OCI-LY3 (cell line): ENCODE data around the gene RTN4R.
"Not testable (repeated sequence)": the region's sequence is repeated elsewhere in the genome, so short reads cannot be mapped to it uniquely, and the experiment has no call there.

Experiments
- H2AFZ ChIP-seq: fragments of 200-600, 300-600 bp; shearing (Covaris generic); 2 replicates; pipeline ENCODE4 v1.6.0; 2014; ENCODE audit warnings: antibody characterized with exemption, low read depth, low read length
- H3K27ac ChIP-seq: fragments of 200-600, 300-600 bp; sonication (generic); 2 replicates; pipeline ENCODE4 v1.5.1; 2014; ENCODE audit warnings: mild to moderate bottlenecking, low read length, moderate library complexity, mixed read lengths
- H3K27me3 ChIP-seq: fragments of 200-600, 300-600 bp; sonication (generic); 2 replicates; pipeline ENCODE4 v1.6.1; 2014; ENCODE audit warnings: low read depth, low read length, mixed read lengths
- H3K36me3 ChIP-seq: fragments of 200-600, 300-600 bp; sonication (generic); replicated peaks from 2 replicates; pipeline ENCODE3; 2014; ENCODE audit warnings: low read depth, low read length, mixed read lengths
- H3K4me1 ChIP-seq: fragments of 300-600, 200-600 bp; sonication (generic); 2 replicates; pipeline ENCODE4 v1.6.1; 2014; ENCODE audit warnings: low read length, mixed read lengths
- H3K4me2 ChIP-seq: fragments of 200-600, 300-600 bp; sonication (generic); 2 replicates; pipeline ENCODE4 v1.6.1; 2014; ENCODE audit warnings: low read length, mixed read lengths
- H3K4me3 ChIP-seq: fragments of 300-600, 200-600 bp; sonication (generic); 2 replicates; pipeline ENCODE4 v1.5.1; 2014; ENCODE audit warnings: antibody characterized with exemption, mild to moderate bottlenecking, low read length, moderate library complexity
- H3K79me2 ChIP-seq: fragments of 300-600, 200-600 bp; shearing (Covaris generic); 2 replicates; pipeline ENCODE4 v1.6.1; 2014; ENCODE audit warnings: mild to moderate bottlenecking, low read length, mixed read lengths
- H3K9ac ChIP-seq: fragments of 300-600, 200-600 bp; shearing (Covaris generic); 2 replicates; pipeline ENCODE4 v1.6.0; 2014; ENCODE audit warnings: mild to moderate bottlenecking, low read length, moderate library complexity
- H3K9me3 ChIP-seq: fragments of 200-600, 300-600 bp; shearing (Covaris generic); 2 replicates; pipeline ENCODE4 v1.6.1; 2014; ENCODE audit warnings: low read length, mixed read lengths; ENCODE audit not compliant: insufficient read depth
- H4K20me1 ChIP-seq: fragments of 200-600, 300-600 bp; sonication (generic); 2 replicates; pipeline ENCODE4 v1.6.1; 2016; ENCODE audit warnings: low read length, mixed read lengths; ENCODE audit not compliant: insufficient read depth
- EZH2phosphoT487 ChIP-seq: fragments of 200-600 bp; shearing (Covaris generic); IDR thresholded peaks from 2 replicates; pipeline ENCODE4 v1.6.1; 2018; ENCODE audit warnings: antibody characterized with exemption, mixed run types, low read depth
- TF ChIP-seq, protein P1 (sequence below): fragments of 200-600, 300-600 bp; sonication (generic); IDR thresholded peaks from 2 replicates; pipeline ENCODE4 v1.5.1; 2014; ENCODE audit warnings: antibody characterized with exemption, low read length, low read depth

Gene RTN4R

GRCh38 chr22:20282901-20283673, 15.0 kb upstream of the RTN4R start:
- TF ChIP-seq, protein P1, sequence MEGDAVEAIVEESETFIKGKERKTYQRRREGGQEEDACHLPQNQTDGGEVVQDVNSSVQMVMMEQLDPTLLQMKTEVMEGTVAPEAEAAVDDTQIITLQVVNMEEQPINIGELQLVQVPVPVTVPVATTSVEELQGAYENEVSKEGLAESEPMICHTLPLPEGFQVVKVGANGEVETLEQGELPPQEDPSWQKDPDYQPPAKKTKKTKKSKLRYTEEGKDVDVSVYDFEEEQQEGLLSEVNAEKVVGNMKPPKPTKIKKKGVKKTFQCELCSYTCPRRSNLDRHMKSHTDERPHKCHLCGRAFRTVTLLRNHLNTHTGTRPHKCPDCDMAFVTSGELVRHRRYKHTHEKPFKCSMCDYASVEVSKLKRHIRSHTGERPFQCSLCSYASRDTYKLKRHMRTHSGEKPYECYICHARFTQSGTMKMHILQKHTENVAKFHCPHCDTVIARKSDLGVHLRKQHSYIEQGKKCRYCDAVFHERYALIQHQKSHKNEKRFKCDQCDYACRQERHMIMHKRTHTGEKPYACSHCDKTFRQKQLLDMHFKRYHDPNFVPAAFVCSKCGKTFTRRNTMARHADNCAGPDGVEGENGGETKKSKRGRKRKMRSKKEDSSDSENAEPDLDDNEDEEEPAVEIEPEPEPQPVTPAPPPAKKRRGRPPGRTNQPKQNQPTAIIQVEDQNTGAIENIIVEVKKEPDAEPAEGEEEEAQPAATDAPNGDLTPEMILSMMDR = no peak
- no peak for TF ChIP-seq EZH2phosphoT487
- no peaks in the 10 kb centered on the region for H3K9me3 ChIP-seq
- H3K9ac ChIP-seq = no peak overlapping the region
- no peak overlapping the region for H3K27ac ChIP-seq
- no peaks in the 10 kb centered on the region for H4K20me1 ChIP-seq
- H3K36me3 ChIP-seq = no peaks in the 10 kb centered on the region
- no peaks in the 10 kb centered on the region for H3K79me2 ChIP-seq
- H2AFZ ChIP-seq = no peak overlapping the region
- H3K4me3 ChIP-seq = no peak overlapping the region
- H3K4me1 ChIP-seq = no peaks in the 10 kb centered on the region
- H3K4me2 ChIP-seq = no peak overlapping the region
- H3K27me3 ChIP-seq = peaks cover 5% of the 10 kb centered on the region

- peaks cover 5% of the 10 kb centered on the region for H3K27me3 ChIP-seq
- H3K4me2 ChIP-seq = no peak overlapping the region
- H2AFZ ChIP-seq = no peak overlapping the region
- no peaks in the 10 kb centered on the region for H3K4me1 ChIP-seq
- TF ChIP-seq, protein P1 = no peak
- no peak for TF ChIP-seq EZH2phosphoT487
- no peak overlapping the region for H3K9ac ChIP-seq
- H3K9me3 ChIP-seq = no peaks in the 10 kb centered on the region
- no peak overlapping the region for H3K27ac ChIP-seq
- no peaks in the 10 kb centered on the region for H3K36me3 ChIP-seq
- no peaks in the 10 kb centered on the region for H4K20me1 ChIP-seq
- no peaks in the 10 kb centered on the region for H3K79me2 ChIP-seq
- H3K4me3 ChIP-seq = no peak overlapping the region
Measured at GRCh38 chr22:20281891-20282290, 13.8 kb upstream of the RTN4R start.

DNA sequence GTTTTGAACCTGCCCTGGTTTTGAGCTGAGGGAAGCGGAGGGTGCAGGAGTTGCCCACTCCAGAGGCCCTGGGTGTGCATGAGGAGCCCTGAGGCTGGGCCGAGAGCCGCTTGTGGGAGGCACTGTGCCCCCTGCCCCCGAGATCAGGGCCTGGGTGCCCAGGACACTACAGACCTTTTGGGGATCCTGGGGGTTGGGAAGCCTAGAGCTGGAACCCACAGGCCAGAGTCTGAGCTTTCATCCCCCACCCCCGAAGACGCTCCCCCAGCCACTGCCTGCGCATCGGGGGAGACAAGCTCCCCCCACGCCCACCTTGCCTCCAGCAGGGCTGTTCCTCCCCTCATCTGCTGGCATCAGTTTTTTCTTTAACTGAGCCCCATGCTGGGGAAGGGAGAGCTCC, 13.4 kb upstream of the RTN4R start:
- H3K4me3 ChIP-seq, H3K4me2 ChIP-seq, H3K4me1 ChIP-seq, H3K9ac ChIP-seq, H4K20me1 ChIP-seq, H3K36me3 ChIP-seq, H3K9me3 ChIP-seq, H3K79me2 ChIP-seq, H2AFZ ChIP-seq, H3K27me3 ChIP-seq, H3K27ac ChIP-seq: not testable (repeated sequence)

DNA sequence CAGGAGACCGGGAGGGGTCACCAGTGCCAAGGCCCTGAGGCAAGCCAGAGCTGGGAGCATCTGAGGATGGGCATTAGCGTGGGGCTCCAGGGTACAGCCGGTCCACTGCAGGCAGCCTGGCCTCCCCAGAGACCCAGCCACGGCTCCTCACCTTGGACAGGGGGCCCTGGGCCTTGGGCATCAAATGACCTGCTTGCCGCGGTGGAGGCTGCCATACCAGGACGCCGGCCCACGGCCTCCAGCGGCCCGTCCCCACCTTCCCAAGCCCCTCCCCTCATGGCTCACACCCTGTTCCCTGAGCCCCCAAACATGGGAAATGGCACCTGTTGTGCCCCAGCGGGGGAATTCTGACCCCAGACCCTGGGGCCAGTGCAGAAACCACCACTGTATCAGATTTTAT, 12.7 kb upstream of the RTN4R start:
- Histone ChIP-seq H3K27me3 (peaks cover 5% of the 10 kb centered on the region), H2AFZ (no peak overlapping the region)

DNA sequence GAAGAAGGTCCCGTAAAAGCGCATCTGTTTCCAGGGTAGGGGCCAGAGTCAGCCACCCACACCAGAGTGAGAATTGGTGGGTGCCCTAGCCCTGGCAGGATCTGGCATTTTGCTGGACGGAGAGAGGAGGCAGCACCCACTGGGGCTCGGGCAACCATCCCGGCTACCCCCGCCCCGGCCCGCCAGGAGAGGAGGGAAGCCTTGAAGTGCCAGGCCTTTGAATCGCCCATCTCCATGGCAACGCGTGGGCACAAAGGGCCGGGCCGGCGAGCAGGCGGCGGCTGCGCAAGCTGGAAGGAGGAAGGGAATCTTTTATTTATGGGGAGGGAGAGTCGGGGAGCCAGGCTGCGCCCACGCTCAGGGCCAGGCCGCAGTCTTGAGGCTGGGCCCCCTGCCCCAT, 12.0 kb upstream of the RTN4R start:
- not testable (repeated sequence) for H3K4me1 ChIP-seq, H3K4me2 ChIP-seq, H4K20me1 ChIP-seq, H3K27ac ChIP-seq, H3K27me3 ChIP-seq, H3K9me3 ChIP-seq, H3K4me3 ChIP-seq, H3K79me2 ChIP-seq, H3K9ac ChIP-seq, H3K36me3 ChIP-seq, H2AFZ ChIP-seq

More for the DNA sequence above, 12.7 kb upstream of the RTN4R start:
- H3K27ac ChIP-seq = no peak overlapping the region
- no peak overlapping the region for H3K4me2 ChIP-seq
- no peaks in the 10 kb centered on the region for H3K79me2 ChIP-seq
- H3K4me1 ChIP-seq = no peaks in the 10 kb centered on the region
- H3K9ac ChIP-seq = no peak overlapping the region
- H3K36me3 ChIP-seq = no peaks in the 10 kb centered on the region
- H3K9me3 ChIP-seq = no peaks in the 10 kb centered on the region
- TF ChIP-seq EZH2phosphoT487 = no peak
- TF ChIP-seq, protein P1 = no peak
- H3K4me3 ChIP-seq = no peak overlapping the region
- H4K20me1 ChIP-seq = no peaks in the 10 kb centered on the region
